ENCODE results near the gene OXER1.
"Not testable (repeated sequence)": the region's sequence is repeated elsewhere in the genome, so short reads cannot be mapped to it uniquely, and the experiment has no call there.

Gene OXER1

GRCh38 chr2:42748840-42749239, 15.1 kb downstream of the OXER1 start:
- no peak for DNase-seq (ENCODE audit: low spot score in 2 of 2)
- Mint-ChIP-seq H3K27me3 (no peaks in the 10 kb centered on the region), H3K9me3 (no peaks in the 10 kb centered on the region), H3K27ac (ENCODE audit: low read depth) (no peak overlapping the region), H3K4me1 (no peaks in the 10 kb centered on the region), H3K4me3 (no peak overlapping the region), H3K36me3 (ENCODE audit: insufficient read depth) (peaks cover 4% of the 10 kb centered on the region)
- no peak for ATAC-seq (replicated peaks; ENCODE audit: extremely low read depth, poor library complexity, severe bottlenecking)

- Mint-ChIP-seq H3K4me3 (no peak overlapping the region), H3K36me3 (ENCODE audit: insufficient read depth) (peaks cover 7% of the 10 kb centered on the region), H3K27me3 (no peaks in the 10 kb centered on the region), H3K27ac (ENCODE audit: low read depth) (no peak overlapping the region), H3K4me1 (no peaks in the 10 kb centered on the region), H3K9me3 (no peaks in the 10 kb centered on the region)
- DNase-seq (ENCODE audit: low spot score in 2 of 2) (no peak), ATAC-seq (replicated peaks; ENCODE audit: extremely low read depth, poor library complexity, severe bottlenecking) (no peak)
These were observed 16.5 kb downstream of the OXER1 start for GRCh38 chr2:42747422-42747821.

GRCh38 chr2:42744545-42745082, 19.3 kb downstream of the OXER1 start:
- Mint-ChIP-seq H3K36me3 (ENCODE audit: insufficient read depth) (peaks cover 8% of the 10 kb centered on the region), H3K27me3 (no peaks in the 10 kb centered on the region), H3K27ac (ENCODE audit: low read depth) (no peak overlapping the region), H3K4me1 (no peaks in the 10 kb centered on the region), H3K9me3 (no peaks in the 10 kb centered on the region), H3K4me3 (no peak overlapping the region)
- ATAC-seq (replicated peaks; ENCODE audit: extremely low read depth, poor library complexity, severe bottlenecking) (no peak), DNase-seq (ENCODE audit: low spot score in 2 of 2) (no peak)

- DNase-seq (ENCODE audit: low spot score in 2 of 2) (no peak), ATAC-seq (replicated peaks; ENCODE audit: extremely low read depth, poor library complexity, severe bottlenecking) (no peak)
- Mint-ChIP-seq H3K27me3 (no peaks in the 10 kb centered on the region), H3K4me1 (no peaks in the 10 kb centered on the region), H3K36me3 (ENCODE audit: insufficient read depth) (peaks cover 8% of the 10 kb centered on the region), H3K9me3 (no peaks in the 10 kb centered on the region), H3K27ac (ENCODE audit: low read depth) (peak overlapping the region; percentile 29), H3K4me3 (no peak overlapping the region)
These were observed 20.3 kb downstream of the OXER1 start for GRCh38 chr2:42743659-42743990.

- no peaks in the 10 kb centered on the region for H3K9me3 Mint-ChIP-seq
- no peaks in the 10 kb centered on the region for H3K4me1 Mint-ChIP-seq
- H3K27me3 Mint-ChIP-seq, result no peaks in the 10 kb centered on the region
- no peak for ATAC-seq (replicated peaks; ENCODE audit: extremely low read depth, poor library complexity, severe bottlenecking)
- H3K36me3 Mint-ChIP-seq (ENCODE audit: insufficient read depth), result peaks cover 8% of the 10 kb centered on the region
- H3K4me3 Mint-ChIP-seq, result no peak overlapping the region
- H3K27ac Mint-ChIP-seq (ENCODE audit: low read depth), result peak overlapping the region; percentile 29
- DNase-seq (ENCODE audit: low spot score in 2 of 2), result no peak
These were observed 20.9 kb downstream of the OXER1 start for GRCh38 chr2:42742740-42743658.

- no peak for ATAC-seq (replicated peaks; ENCODE audit: extremely low read depth, poor library complexity, severe bottlenecking)
- no peaks in the 10 kb centered on the region for H3K4me1 Mint-ChIP-seq
- H3K4me3 Mint-ChIP-seq, result no peak overlapping the region
- peaks cover 6% of the 10 kb centered on the region for H3K36me3 Mint-ChIP-seq (ENCODE audit: insufficient read depth)
- DNase-seq (ENCODE audit: low spot score in 2 of 2), result no peak
- H3K9me3 Mint-ChIP-seq, result no peaks in the 10 kb centered on the region
- no peaks in the 10 kb centered on the region for H3K27me3 Mint-ChIP-seq
- no peak overlapping the region for H3K27ac Mint-ChIP-seq (ENCODE audit: low read depth)
These were observed 22.8 kb downstream of the OXER1 start for GRCh38 chr2:42741140-42741539.

- Mint-ChIP-seq H3K27me3 (no peaks in the 10 kb centered on the region), H3K27ac (ENCODE audit: low read depth) (no peak overlapping the region), H3K36me3 (ENCODE audit: insufficient read depth) (peaks cover 11% of the 10 kb centered on the region), H3K9me3 (peaks cover 26% of the 10 kb centered on the region), H3K4me3 (no peak overlapping the region), H3K4me1 (no peaks in the 10 kb centered on the region)
- ATAC-seq (replicated peaks; ENCODE audit: extremely low read depth, poor library complexity, severe bottlenecking) (no peak), DNase-seq (ENCODE audit: low spot score in 2 of 2) (no peak)
These were observed 27.2 kb downstream of the OXER1 start for GRCh38 chr2:42736598-42737322.

GRCh38 chr2:42733852-42734251, 30.1 kb downstream of the OXER1 start:
- Mint-ChIP-seq H3K36me3 (ENCODE audit: insufficient read depth) (peaks cover 14% of the 10 kb centered on the region), H3K27ac (ENCODE audit: low read depth) (no peak overlapping the region), H3K4me1 (no peaks in the 10 kb centered on the region), H3K4me3 (no peak overlapping the region), H3K9me3 (peaks cover 26% of the 10 kb centered on the region), H3K27me3 (no peaks in the 10 kb centered on the region)
- ATAC-seq (replicated peaks; ENCODE audit: extremely low read depth, poor library complexity, severe bottlenecking) (no peak), DNase-seq (ENCODE audit: low spot score in 2 of 2) (no peak)

- not testable (repeated sequence) for H3K4me1 Mint-ChIP-seq; H3K4me3 Mint-ChIP-seq; DNase-seq (ENCODE audit: low spot score in 2 of 2); ATAC-seq (replicated peaks; ENCODE audit: extremely low read depth, poor library complexity, severe bottlenecking); H3K27ac Mint-ChIP-seq (ENCODE audit: low read depth); H3K27me3 Mint-ChIP-seq
- H3K9me3 Mint-ChIP-seq, result peaks cover 26% of the 10 kb centered on the region
- peaks cover 11% of the 10 kb centered on the region for H3K36me3 Mint-ChIP-seq (ENCODE audit: insufficient read depth)
These were observed 32.6 kb downstream of the OXER1 start for GRCh38 chr2:42731316-42731715.

- Mint-ChIP-seq H3K27ac (ENCODE audit: low read depth) (no peak overlapping the region), H3K9me3 (no peaks in the 10 kb centered on the region), H3K4me3 (no peak overlapping the region)
These were observed 37.3 kb downstream of the OXER1 start for GRCh38 chr2:42726680-42727079.

GRCh38 chr2:42725657-42726056, 38.3 kb downstream of the OXER1 start:
- no peaks in the 10 kb centered on the region for H3K9me3 Mint-ChIP-seq
- H3K4me1 Mint-ChIP-seq, result no peaks in the 10 kb centered on the region
- ATAC-seq (replicated peaks; ENCODE audit: extremely low read depth, poor library complexity, severe bottlenecking), result no peak
- H3K36me3 Mint-ChIP-seq (ENCODE audit: insufficient read depth), result peaks cover 8% of the 10 kb centered on the region
- H3K27ac Mint-ChIP-seq (ENCODE audit: low read depth), result no peak overlapping the region
- H3K27me3 Mint-ChIP-seq, result no peaks in the 10 kb centered on the region
- DNase-seq (ENCODE audit: low spot score in 2 of 2), result no peak
- no peak overlapping the region for H3K4me3 Mint-ChIP-seq

More at GRCh38 chr2:42726680-42727079, 37.3 kb downstream of the OXER1 start:
- no peak for DNase-seq (ENCODE audit: low spot score in 2 of 2)
- H3K27me3 Mint-ChIP-seq, result no peaks in the 10 kb centered on the region
- H3K4me1 Mint-ChIP-seq, result no peaks in the 10 kb centered on the region
- peaks cover 6% of the 10 kb centered on the region for H3K36me3 Mint-ChIP-seq (ENCODE audit: insufficient read depth)
- no peak for ATAC-seq (replicated peaks; ENCODE audit: extremely low read depth, poor library complexity, severe bottlenecking)

GRCh38 chr2:42724886-42725285, 39.0 kb downstream of the OXER1 start:
- peaks cover 8% of the 10 kb centered on the region for H3K36me3 Mint-ChIP-seq (ENCODE audit: insufficient read depth)
- no peaks in the 10 kb centered on the region for H3K27me3 Mint-ChIP-seq
- no peak overlapping the region for H3K27ac Mint-ChIP-seq (ENCODE audit: low read depth)
- ATAC-seq (replicated peaks; ENCODE audit: extremely low read depth, poor library complexity, severe bottlenecking) (no peak), DNase-seq (ENCODE audit: low spot score in 2 of 2) (no peak)
- H3K4me3 Mint-ChIP-seq, result no peak overlapping the region
- H3K9me3 Mint-ChIP-seq, result no peaks in the 10 kb centered on the region
- no peaks in the 10 kb centered on the region for H3K4me1 Mint-ChIP-seq

- ATAC-seq (replicated peaks; ENCODE audit: extremely low read depth, poor library complexity, severe bottlenecking) (no peak), DNase-seq (ENCODE audit: low spot score in 2 of 2) (no peak)
- Mint-ChIP-seq H3K27ac (ENCODE audit: low read depth) (no peak overlapping the region), H3K4me1 (no peaks in the 10 kb centered on the region), H3K27me3 (no peaks in the 10 kb centered on the region), H3K9me3 (no peaks in the 10 kb centered on the region), H3K36me3 (ENCODE audit: insufficient read depth) (peaks cover 4% of the 10 kb centered on the region), H3K4me3 (no peak overlapping the region)
These were observed 40.5 kb downstream of the OXER1 start for GRCh38 chr2:42723465-42723864.

Data from central memory CD8-positive, alpha-beta T cell (primary cell).